Activated B cell treated with CpG ODN at 0.5 μM for 24 hours (primary cell): ENCODE results near the gene FAM3A. TPM values are rescaled to one million over a fixed set of nuclear protein-coding genes. Genes with fewer than 3 reads are reported as not detected.

ENCODE experiments used
- ATAC-seq: fragments of 200-7000 bp; cut with Tn5 transposase; one replicate; pipeline ENCODE4 v1.10.0; 2021; ENCODE audit warnings: low read depth, mild to moderate bottlenecking, moderate library complexity
- CTCF ChIA-PET: fragments of 350-600 bp; sonication (Branson Sonifier 250); formaldehyde crosslinking; loops from one replicate; lab custom pipeline; 2021; ENCODE audit warnings: antibody characterized with exemption; lab: Charles Lee
- POLR2A ChIA-PET: fragments of 350-600 bp; sonication (Branson Sonifier 250); formaldehyde crosslinking; loops from one replicate; lab custom pipeline; 2021; ENCODE audit warnings: antibody characterized with exemption; lab: Charles Lee
- DNase-seq: peaks from one replicate; pipeline ENCODE4 v3.0.0; 2022
- H3K27ac Mint-ChIP-seq: one replicate; pipeline ENCODE4 v1.8.0; 2020; ENCODE audit warnings: mixed read lengths
- H3K27me3 Mint-ChIP-seq: one replicate; pipeline ENCODE4 v1.8.0; 2021; ENCODE audit warnings: mixed read lengths
- H3K36me3 Mint-ChIP-seq: one replicate; pipeline ENCODE4 v1.8.0; 2021; ENCODE audit warnings: low read depth, mixed read lengths
- H3K4me1 Mint-ChIP-seq: one replicate; pipeline ENCODE4 v1.8.0; 2021; ENCODE audit warnings: mixed read lengths
- H3K4me3 Mint-ChIP-seq: one replicate; pipeline ENCODE4 v1.8.0; 2020; ENCODE audit warnings: mild to moderate bottlenecking, mixed read lengths
- H3K9me3 Mint-ChIP-seq: one replicate; pipeline ENCODE4 v1.8.0; 2020; ENCODE audit warnings: mixed read lengths
- intact Hi-C: fragments of 100-400 bp; cut with micrococcal nuclease; formaldehyde crosslinking; loops from one replicate; pipeline ENCODE4 v1.15.1; 2024
- total RNA-seq: library from RNA; stranded (reverse); gene quantifications from 2 replicates; pipeline ENCODE4 v1.2.3, GENCODE V29; 2022
- TF ChIP-seq, protein P1 (sequence below): fragments of 200-600 bp; IDR thresholded peaks from one replicate; pipeline ENCODE4 v1.8.0; 2022; ENCODE audit warnings: antibody characterized with exemption, mild to moderate bottlenecking

FAM3A gene
- total RNA-seq, 1 donor from 2014 or later = 36.1 TPM

DNA sequence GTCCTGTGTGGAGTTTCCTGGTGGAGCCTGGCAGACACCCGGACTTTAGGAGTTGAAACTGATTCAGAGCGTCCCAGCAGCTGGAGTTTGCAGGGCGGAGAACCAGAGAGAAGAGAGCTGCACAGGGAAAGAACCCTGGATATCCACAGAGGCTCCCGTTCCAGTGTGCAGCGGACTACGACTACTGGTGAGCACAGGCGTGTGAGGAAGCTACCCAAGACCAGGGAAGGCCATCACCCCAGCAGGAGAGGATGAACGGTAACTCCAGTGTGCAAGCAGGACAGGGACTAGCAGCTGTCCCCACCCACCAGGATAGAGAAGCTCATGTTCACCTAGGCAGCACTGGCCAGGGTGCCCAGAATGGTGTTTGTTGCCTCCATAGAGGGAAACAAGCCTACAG is 39.2 kb downstream of the FAM3A start:
- Mint-ChIP-seq H3K36me3 (peaks cover 16% of the 10 kb centered on the region), H3K27ac (no peak overlapping the region), H3K27me3 (no peaks in the 10 kb centered on the region), H3K4me3 (no peak overlapping the region), H3K4me1 (peaks cover 18% of the 10 kb centered on the region), H3K9me3 (no peaks in the 10 kb centered on the region)
- POLR2A ChIA-PET = interaction anchor here (0.7 to 0.9 kb wide), 3 partner anchors 14 to 49 kb away, joined by 3 to 4 read pairs (median 3); no protein-coding TSS in a partner anchor
- DNase-seq (no peak), ATAC-seq (no peak)
- TF ChIP-seq, protein P1, sequence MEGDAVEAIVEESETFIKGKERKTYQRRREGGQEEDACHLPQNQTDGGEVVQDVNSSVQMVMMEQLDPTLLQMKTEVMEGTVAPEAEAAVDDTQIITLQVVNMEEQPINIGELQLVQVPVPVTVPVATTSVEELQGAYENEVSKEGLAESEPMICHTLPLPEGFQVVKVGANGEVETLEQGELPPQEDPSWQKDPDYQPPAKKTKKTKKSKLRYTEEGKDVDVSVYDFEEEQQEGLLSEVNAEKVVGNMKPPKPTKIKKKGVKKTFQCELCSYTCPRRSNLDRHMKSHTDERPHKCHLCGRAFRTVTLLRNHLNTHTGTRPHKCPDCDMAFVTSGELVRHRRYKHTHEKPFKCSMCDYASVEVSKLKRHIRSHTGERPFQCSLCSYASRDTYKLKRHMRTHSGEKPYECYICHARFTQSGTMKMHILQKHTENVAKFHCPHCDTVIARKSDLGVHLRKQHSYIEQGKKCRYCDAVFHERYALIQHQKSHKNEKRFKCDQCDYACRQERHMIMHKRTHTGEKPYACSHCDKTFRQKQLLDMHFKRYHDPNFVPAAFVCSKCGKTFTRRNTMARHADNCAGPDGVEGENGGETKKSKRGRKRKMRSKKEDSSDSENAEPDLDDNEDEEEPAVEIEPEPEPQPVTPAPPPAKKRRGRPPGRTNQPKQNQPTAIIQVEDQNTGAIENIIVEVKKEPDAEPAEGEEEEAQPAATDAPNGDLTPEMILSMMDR = no peak
- intact Hi-C loops = loop anchor here (5.0 kb wide), 1 partner anchor 80 kb away; the partner anchor contains the start of gene RPL10
- CTCF ChIA-PET = interaction anchor here (0.9 kb wide), 1 partner anchor 78 kb away, joined by 3 read pairs; no protein-coding TSS in a partner anchor

DNA sequence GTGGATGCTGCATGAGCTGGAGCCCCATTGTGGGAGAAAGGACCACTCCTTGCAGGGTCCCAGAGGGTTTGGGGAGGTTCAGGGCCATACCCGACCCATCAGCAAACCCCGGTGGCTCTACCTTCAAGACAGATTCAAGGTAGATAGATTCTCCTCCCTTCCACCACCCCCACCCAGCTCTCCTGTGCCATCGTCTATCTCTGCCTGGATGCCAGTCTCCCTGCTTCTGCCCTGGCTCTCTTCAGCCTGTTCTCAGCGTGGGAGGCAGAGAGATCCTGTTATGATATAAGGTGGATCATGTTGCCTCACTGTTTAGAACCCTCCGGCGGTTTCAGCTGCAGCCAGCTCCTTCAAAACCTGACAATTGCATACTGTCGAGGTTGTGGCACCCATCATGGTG is 42.3 kb downstream of the FAM3A start:
- TF ChIP-seq, protein P1 = no peak
- Mint-ChIP-seq H3K4me1 (peaks cover 7% of the 10 kb centered on the region), H3K27ac (no peak overlapping the region), H3K36me3 (peaks cover 37% of the 10 kb centered on the region), H3K9me3 (no peaks in the 10 kb centered on the region), H3K27me3 (no peaks in the 10 kb centered on the region), H3K4me3 (no peak overlapping the region)
- no peak for DNase-seq
- POLR2A ChIA-PET = interaction anchor here (0.8 kb wide), 1 partner anchor 62 kb away, joined by 3 read pairs; no protein-coding TSS in a partner anchor
- CTCF ChIA-PET = no interaction called here
- intact Hi-C loops = no loop called here
- ATAC-seq = no peak

DNA sequence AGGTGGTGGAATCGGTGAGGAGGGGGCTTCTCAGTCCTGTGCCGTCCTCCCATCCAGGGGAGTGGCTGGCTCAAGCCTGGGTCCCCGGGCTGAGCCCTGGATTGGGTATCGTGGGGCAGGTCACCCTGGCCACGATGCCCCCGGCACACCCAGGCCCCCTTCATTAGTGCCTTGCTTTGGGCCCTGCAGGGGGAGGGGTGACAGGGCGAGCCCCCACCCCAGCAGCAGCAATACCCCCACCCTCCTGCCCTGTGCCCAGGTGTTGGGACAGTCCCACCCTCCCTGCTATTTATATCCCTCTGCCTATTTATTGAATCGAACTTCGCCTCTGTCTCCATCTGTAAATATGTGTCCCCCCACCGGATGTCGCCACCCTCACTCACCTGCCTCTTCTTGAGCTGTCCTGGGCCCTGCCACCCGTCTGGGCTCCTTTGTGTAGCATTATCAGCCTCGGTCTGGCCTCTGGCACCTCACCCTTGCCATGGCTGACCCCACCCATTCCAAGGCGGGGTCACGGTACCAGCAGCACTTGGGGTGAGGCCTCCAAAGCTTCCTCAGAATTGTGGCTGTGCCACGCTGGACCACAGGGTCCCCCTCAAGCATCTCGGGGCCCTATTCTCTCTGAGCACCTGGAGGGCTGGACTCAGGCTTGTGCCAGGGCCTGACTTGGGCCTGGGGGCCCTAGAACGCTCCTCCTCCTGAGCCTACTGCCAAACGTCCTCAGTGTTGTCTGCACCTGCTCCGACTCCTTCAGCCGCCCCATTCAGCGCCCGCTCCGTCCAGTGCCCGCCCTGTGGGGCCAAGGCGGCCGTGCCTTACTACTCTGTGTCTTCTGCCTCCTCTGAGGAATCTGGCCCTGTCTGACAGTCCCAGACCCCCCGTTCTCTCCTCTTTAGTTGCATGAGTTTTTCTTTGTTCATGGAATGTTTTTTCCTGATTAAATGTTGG is 43.1 kb downstream of the FAM3A start:
- ChIA-PET POLR2A (interaction anchor here (0.8 kb wide), 1 partner anchor 61 kb away, joined by 3 read pairs; no protein-coding TSS in a partner anchor), CTCF (no interaction called here)
- intact Hi-C loops = no loop called here
- DNase-seq = no peak
- Mint-ChIP-seq H3K27ac (no peak overlapping the region), H3K9me3 (no peaks in the 10 kb centered on the region), H3K4me3 (no peak overlapping the region), H3K4me1 (peaks cover 4% of the 10 kb centered on the region), H3K36me3 (peaks cover 44% of the 10 kb centered on the region), H3K27me3 (no peaks in the 10 kb centered on the region)
- TF ChIP-seq, protein P1 = no peak
- no peak for ATAC-seq

DNA sequence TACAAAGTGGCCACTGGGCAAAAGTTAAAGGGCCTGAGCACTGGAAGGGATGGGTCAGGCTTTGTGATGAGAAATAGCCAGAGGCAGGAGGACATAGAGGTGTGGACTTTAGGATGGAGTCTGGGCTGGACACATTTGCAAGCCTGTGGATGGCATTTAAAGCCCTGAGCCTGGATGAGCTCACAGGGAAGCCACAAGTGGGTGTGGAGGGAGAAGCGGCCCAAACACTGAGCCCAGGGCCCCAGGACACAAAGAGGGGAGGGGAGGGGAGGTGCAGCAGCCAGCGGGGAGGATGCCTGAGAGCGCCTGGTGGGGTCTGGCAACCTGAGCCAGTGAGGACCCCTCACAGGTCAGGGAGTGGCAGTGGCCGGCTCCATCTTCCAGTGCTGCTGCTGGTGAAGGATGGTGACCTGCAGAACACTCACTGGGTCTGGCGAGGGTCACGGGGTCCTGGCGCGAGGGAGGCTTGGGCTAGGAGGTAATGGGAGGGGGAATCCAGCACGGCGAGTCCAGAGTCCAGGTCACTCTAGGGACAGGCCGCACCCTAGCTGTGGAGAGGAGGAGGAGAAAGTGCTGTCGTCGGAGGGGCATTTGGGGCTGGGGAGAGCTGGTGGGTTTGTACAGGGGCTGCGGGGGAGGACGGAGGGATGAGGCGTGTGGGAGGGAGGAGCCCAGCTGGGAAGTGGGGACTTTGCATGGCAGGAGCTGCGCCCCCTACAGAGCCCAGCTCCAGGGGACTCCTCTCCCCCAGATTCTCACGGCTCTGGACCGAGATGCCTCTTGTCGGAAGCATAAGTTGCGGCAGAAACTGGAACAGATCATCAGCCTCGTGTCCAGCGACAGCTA is 44.0 kb downstream of the FAM3A start:
- H3K4me1 Mint-ChIP-seq = peaks cover 2% of the 10 kb centered on the region
- no peaks in the 10 kb centered on the region for H3K9me3 Mint-ChIP-seq
- TF ChIP-seq, protein P1 = no peak
- peaks cover 46% of the 10 kb centered on the region for H3K36me3 Mint-ChIP-seq
- no peaks in the 10 kb centered on the region for H3K27me3 Mint-ChIP-seq
- DNase-seq (no peak), ATAC-seq (no peak)
- intact Hi-C loops = no loop called here
- CTCF ChIA-PET = no interaction called here
- POLR2A ChIA-PET = no interaction called here
- no peak overlapping the region for H3K27ac Mint-ChIP-seq
- H3K4me3 Mint-ChIP-seq = no peak overlapping the region
